T-helper 22 cell (primary cell): ENCODE measurements around the gene ARHGAP22.
"Not testable (repeated sequence)": the region's sequence is repeated elsewhere in the genome, so short reads cannot be mapped to it uniquely, and the experiment has no call there.

ENCODE experiments used
- DNase-seq: peaks from one replicate; pipeline ENCODE4 v3.0.0-alpha.2; 2020; ENCODE audit warnings: low read depth

Gene ARHGAP22

GRCh38 chr10:48450233-48450740 is 154.6 kb downstream of the ARHGAP22 start:
- DNase-seq: no peak

- no peak for DNase-seq
These were observed 155.2 kb downstream of the ARHGAP22 start for GRCh38 chr10:48449501-48450232.

- DNase-seq: no peak
These were observed 156.1 kb downstream of the ARHGAP22 start for GRCh38 chr10:48448796-48449195.

GRCh38 chr10:48447356-48448215 is 157.3 kb downstream of the ARHGAP22 start:
- DNase-seq: no peak

GRCh38 chr10:48446785-48447184 is 158.1 kb downstream of the ARHGAP22 start:
- no peak for DNase-seq

GRCh38 chr10:48445932-48446331 is 158.9 kb downstream of the ARHGAP22 start:
- DNase-seq: no peak

- no peak for DNase-seq
These were observed 159.7 kb downstream of the ARHGAP22 start for GRCh38 chr10:48444861-48445841.

GRCh38 chr10:48444266-48444665 is 160.6 kb downstream of the ARHGAP22 start:
- DNase-seq: no peak

- no peak for DNase-seq
These were observed 162.1 kb downstream of the ARHGAP22 start for GRCh38 chr10:48442809-48443177.

GRCh38 chr10:48442090-48442808 is 162.6 kb downstream of the ARHGAP22 start:
- no peak for DNase-seq

- DNase-seq: no peak
These were observed 164.1 kb downstream of the ARHGAP22 start for GRCh38 chr10:48440771-48441170.

GRCh38 chr10:48439581-48440041 is 165.3 kb downstream of the ARHGAP22 start:
- DNase-seq: no peak

GRCh38 chr10:48439031-48439430 is 165.8 kb downstream of the ARHGAP22 start:
- no peak for DNase-seq

GRCh38 chr10:48437546-48437945 is 167.3 kb downstream of the ARHGAP22 start:
- DNase-seq: no peak

GRCh38 chr10:48431871-48432270 is 173.0 kb downstream of the ARHGAP22 start:
- DNase-seq: no peak

GRCh38 chr10:48430402-48430993 is 174.4 kb downstream of the ARHGAP22 start:
- no peak for DNase-seq

GRCh38 chr10:48429309-48429708 is 175.6 kb downstream of the ARHGAP22 start:
- no peak for DNase-seq

GRCh38 chr10:48428896-48429295 is 176.0 kb downstream of the ARHGAP22 start:
- DNase-seq: no peak

GRCh38 chr10:48423884-48424283 is 181.0 kb downstream of the ARHGAP22 start:
- no peak for DNase-seq

- DNase-seq: not testable (repeated sequence)
These were observed 183.0 kb downstream of the ARHGAP22 start for GRCh38 chr10:48421862-48422261.

- no peak for DNase-seq
These were observed 185.2 kb downstream of the ARHGAP22 start for GRCh38 chr10:48419714-48420113.
